Pancreas (tissue), 10 donors: Measurements from ENCODE around the gene STAC2. TPM values are rescaled to one million over a fixed set of nuclear protein-coding genes. Genes with fewer than 3 reads are reported as not detected.
A peak's percentile ranks its signal among the peaks of the same experiment; 100 is the strongest.

Experiments used
- ATAC-seq, 4 donors: fragments of 200-7000 bp; cut with Tn5 transposase; one replicate each; pipeline versions ENCODE4 v1.8.0 to v1.9.1; 2020; ENCODE audit warnings: mild to moderate bottlenecking in 4 of 4, moderate library complexity in 4 of 4
- DNase-seq, 6 donors: peaks; one replicate each; pipeline ENCODE4 v3.0.0-alpha.2; 2020
- FAIRE-seq: peaks from 2 replicates; lab custom pipeline; 2012; peaks lifted over from hg19 to GRCh38; lab: Jason Lieb, UNC
- H3K27ac ChIP-seq, 4 donors: fragments of 200-600 bp; sonication (generic); 1 replicate in 3 of 4; 2 replicates in 1 of 4; pipeline versions ENCODE4 v1.5.0 to v1.8.0; 2020
- H3K27me3 ChIP-seq, 4 donors: fragments of 200-600 bp; one replicate each; pipeline ENCODE4 v1.8.0; 2021
- H3K36me3 ChIP-seq, 3 donors: fragments of 200-600 bp; sonication (generic) in 1 of 3; one replicate each; pipeline versions ENCODE4 v1.5.0 to v1.8.0; 2020 to 2021
- H3K4me1 ChIP-seq, 3 donors: fragments of 200-600 bp; one replicate each; pipeline ENCODE4 v1.8.0; 2021
- H3K4me3 ChIP-seq, 4 donors: fragments of 200-600 bp; sonication (generic) in 2 of 4; one replicate each; pipeline versions ENCODE4 v1.5.0 to v1.8.0; 2020 to 2021
- H3K9me3 ChIP-seq, 4 donors: fragments of 200-600 bp; one replicate each; pipeline ENCODE4 v1.8.0; 2021
- CTCF ChIP-seq, 4 donors: fragments of 200-600 bp; sonication (generic) in 3 of 4; IDR thresholded peaks; one replicate each; pipeline versions ENCODE4 v1.5.0 to v1.8.0; 2021; ENCODE audit warnings: antibody characterized with exemption in 4 of 4
- WGBS, 2 donors: extraction: QIAGEN DNeasy Blood & Tissue Kit; methylation state at CpG; one replicate each; pipeline ENCODE4 v1.1.7; 2013; 5-methylcytosine and 5-hydroxymethylcytosine counted together
- intact Hi-C, 3 donors: fragments of 100-400 bp; cut with DNase I; formaldehyde crosslinking; loops; one replicate each; pipeline versions ENCODE4 v1.11.1 to v1.14.2; 2022
- polyA plus RNA-seq, 2 donors: library from polyadenylated mRNA; stranded (reverse); fragments of 200-250 nt; gene quantifications; one replicate each; pipeline ENCODE4 v1.2.3, GENCODE V29; 2013
- total RNA-seq, 6 donors: library from RNA; stranded (reverse); fragmentation: NEBNext Ultra II Directional in 4 of 6; extraction: Animal tissue kit (Norgen Biotek cat#: 25700) in 4 of 6; gene quantifications; one replicate each; pipeline versions ENCODE4 v1.2.1 to v1.2.4, GENCODE V29; 2021 to 2023
- donor health status: healthy with polysubstance abuse.
- donor health status: DM: no; HTN: no; CAD: no; lungs with moderate emphysema.
- donor health status: DM: no; HTN: no; CAD: no.
- donor health status: control.
- donor health status: control.
- donor health status: Bipolar disorder and iron deficiency.
- donor health status: DM: yes; HTN: yes; CAD: no.
- donor health status: DM: no; HTN: no; CAD: no.
- donor health status: DM: no; HTN: no; CAD: no.
- donor health status: DM: yes; HTN: yes; CAD: no.

STAC2 gene
- total and polyA plus RNA-seq, 8 donors = 0.07 to 0.12 (median 0.09) TPM; not detected in 3

- Histone ChIP-seq H3K27me3 (no peaks in the 10 kb centered on the region), H3K4me3 (no peak overlapping the region), H3K4me1 (no peaks in the 10 kb centered on the region), H3K9me3 (no peaks in the 10 kb centered on the region), H3K27ac (no peak overlapping the region), H3K36me3 (no peaks in the 10 kb centered on the region)
- no peak for ATAC-seq
- TF ChIP-seq CTCF (IDR thresholded peaks at IDR 0.05) = no peak
- DNase-seq = no peak
- 93 to 95% methylated on average over 4 of the region's 4 CpGs for WGBS, 2 donors
- intact Hi-C loops = no loop called here
- FAIRE-seq = no peak
Observed at GRCh38 chr17:39178536-39178935, 47.2 kb downstream of the STAC2 start.

GRCh38 chr17:39177256-39177655 is 48.5 kb downstream of the STAC2 start:
- Histone ChIP-seq H3K27me3 (no peaks in the 10 kb centered on the region), H3K36me3 (no peaks in the 10 kb centered on the region)
- DNase-seq = no peak

GRCh38 chr17:39175695-39176093 is 50.1 kb downstream of the STAC2 start:
- Histone ChIP-seq H3K4me3 (no peak overlapping the region), H3K4me1 (peaks cover 0 to 8% (median 0%) of the 10 kb centered on the region in 3 donors), H3K9me3 (no peaks in the 10 kb centered on the region), H3K27ac (no peak overlapping the region), H3K27me3 (no peaks in the 10 kb centered on the region), H3K36me3 (no peaks in the 10 kb centered on the region)
- ATAC-seq (no peak), FAIRE-seq (no peak), DNase-seq (no peak)
- TF ChIP-seq CTCF (IDR thresholded peaks at IDR 0.05) = no peak
- intact Hi-C loops = no loop called here
- 71 to 86% methylated on average over 10 of the region's 10 CpGs for WGBS, 2 donors

More at GRCh38 chr17:39177256-39177655, 48.5 kb downstream of the STAC2 start:
- Histone ChIP-seq H3K4me1 (no peaks in the 10 kb centered on the region), H3K9me3 (no peaks in the 10 kb centered on the region), H3K27ac (no peak overlapping the region), H3K4me3 (no peak overlapping the region)
- intact Hi-C loops = no loop called here
- FAIRE-seq (no peak), ATAC-seq (no peak)
- no peak for TF ChIP-seq CTCF (IDR thresholded peaks at IDR 0.05)
- WGBS, 2 donors = 91 to 92% methylated on average over 12 of the region's 12 CpGs

- ATAC-seq (peak; percentile 53 to 84 (median 78)), DNase-seq (peak; percentile 49 to 88 (median 74)), FAIRE-seq (no peak)
- no peak overlapping the region for H3K4me3 ChIP-seq
- intact Hi-C loops = no loop called here
- peak; percentile 80 to 88 (median 85) for TF ChIP-seq CTCF (IDR thresholded peaks at IDR 0.05)
- no peaks in the 10 kb centered on the region for H3K27me3 ChIP-seq
- H3K9me3 ChIP-seq = no peaks in the 10 kb centered on the region
- no peak overlapping the region for H3K27ac ChIP-seq
- WGBS, 2 donors = 58 to 61% methylated on average over 35 of the region's 35 CpGs
- H3K4me1 ChIP-seq = peaks cover 0 to 8% (median 0%) of the 10 kb centered on the region in 3 donors
- no peaks in the 10 kb centered on the region for H3K36me3 ChIP-seq
Observed at GRCh38 chr17:39174920-39175694, 50.6 kb downstream of the STAC2 start.
